ENCODE results near the gene OR2Z1.

The OR2Z1 gene

GRCh38 chr19:8721334-8721733 is at the start of gene OR2Z1:
Gene OR2Z1, plus strand, starts transcription at chr19:8721634. Its CDS starts 9,395 bp downstream, at chr19:8731029.
- no peak within 1 kb of the TSS for H3K4me3 ChIP-seq (ENCODE audit: low read length)
- TF ChIP-seq, protein P1, sequence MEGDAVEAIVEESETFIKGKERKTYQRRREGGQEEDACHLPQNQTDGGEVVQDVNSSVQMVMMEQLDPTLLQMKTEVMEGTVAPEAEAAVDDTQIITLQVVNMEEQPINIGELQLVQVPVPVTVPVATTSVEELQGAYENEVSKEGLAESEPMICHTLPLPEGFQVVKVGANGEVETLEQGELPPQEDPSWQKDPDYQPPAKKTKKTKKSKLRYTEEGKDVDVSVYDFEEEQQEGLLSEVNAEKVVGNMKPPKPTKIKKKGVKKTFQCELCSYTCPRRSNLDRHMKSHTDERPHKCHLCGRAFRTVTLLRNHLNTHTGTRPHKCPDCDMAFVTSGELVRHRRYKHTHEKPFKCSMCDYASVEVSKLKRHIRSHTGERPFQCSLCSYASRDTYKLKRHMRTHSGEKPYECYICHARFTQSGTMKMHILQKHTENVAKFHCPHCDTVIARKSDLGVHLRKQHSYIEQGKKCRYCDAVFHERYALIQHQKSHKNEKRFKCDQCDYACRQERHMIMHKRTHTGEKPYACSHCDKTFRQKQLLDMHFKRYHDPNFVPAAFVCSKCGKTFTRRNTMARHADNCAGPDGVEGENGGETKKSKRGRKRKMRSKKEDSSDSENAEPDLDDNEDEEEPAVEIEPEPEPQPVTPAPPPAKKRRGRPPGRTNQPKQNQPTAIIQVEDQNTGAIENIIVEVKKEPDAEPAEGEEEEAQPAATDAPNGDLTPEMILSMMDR (IDR thresholded peaks at IDR 0.05; ENCODE audit: insufficient read depth, low read depth, low read length, missing control alignments), result no peak
- DNase-seq (ENCODE audit: low read depth), result no peak

GRCh38 chr19:8673276-8673891 is 48.0 kb upstream of the OR2Z1 start:
- no peak overlapping the region for H3K4me3 ChIP-seq (ENCODE audit: low read length)
- TF ChIP-seq, protein P1 (IDR thresholded peaks at IDR 0.05; ENCODE audit: insufficient read depth, low read depth, low read length, missing control alignments), result no peak
- no peak for DNase-seq (ENCODE audit: low read depth)

- H3K4me3 ChIP-seq (ENCODE audit: low read length), result no peak overlapping the region
- TF ChIP-seq, protein P1 (IDR thresholded peaks at IDR 0.05; ENCODE audit: insufficient read depth, low read depth, low read length, missing control alignments), result no peak
- no peak for DNase-seq (ENCODE audit: low read depth)
Measured at GRCh38 chr19:8675066-8675465, 46.4 kb upstream of the OR2Z1 start.

- H3K4me3 ChIP-seq (ENCODE audit: low read length), result no peak overlapping the region
- TF ChIP-seq, protein P1 (IDR thresholded peaks at IDR 0.05; ENCODE audit: insufficient read depth, low read depth, low read length, missing control alignments), result no peak
- DNase-seq (ENCODE audit: low read depth), result no peak
Measured at GRCh38 chr19:8678244-8678807, 43.1 kb upstream of the OR2Z1 start.

DNA sequence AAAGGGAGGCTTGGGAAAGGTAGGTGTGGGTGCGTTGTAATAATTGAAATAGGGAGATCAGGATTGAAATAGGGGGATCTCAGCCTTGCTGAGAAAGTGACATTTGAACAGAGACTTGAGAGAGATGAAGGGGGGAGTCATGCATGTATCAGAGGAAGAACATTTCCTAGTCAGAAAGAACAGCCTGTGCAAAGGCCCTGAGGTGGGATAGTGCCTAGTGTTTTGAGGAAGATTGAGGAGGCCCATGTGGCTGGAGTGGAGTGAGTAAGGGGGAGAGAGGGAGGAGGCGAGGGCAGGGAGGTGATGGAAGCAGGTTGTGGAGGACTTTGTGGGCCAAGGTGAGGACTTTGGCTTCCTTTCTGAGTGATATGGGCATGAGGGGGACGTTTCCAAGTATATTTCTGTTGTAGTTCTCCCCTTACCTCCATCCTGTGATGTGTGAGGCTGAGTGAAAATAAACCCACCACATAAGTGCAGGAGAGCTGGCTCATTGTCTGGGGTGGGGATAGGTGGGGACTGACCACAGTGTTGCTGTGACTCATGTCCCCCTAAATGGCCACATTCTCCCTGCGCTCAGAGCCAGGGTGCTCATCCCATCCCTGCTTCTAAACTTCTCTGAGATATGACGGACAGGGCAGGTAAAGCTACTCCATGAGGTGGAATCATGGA is 40.6 kb upstream of the OR2Z1 start:
- H3K4me3 ChIP-seq (ENCODE audit: low read length), result no peak overlapping the region
- TF ChIP-seq, protein P1 (IDR thresholded peaks at IDR 0.05; ENCODE audit: insufficient read depth, low read depth, low read length, missing control alignments), result no peak
- no peak for DNase-seq (ENCODE audit: low read depth)

DNA sequence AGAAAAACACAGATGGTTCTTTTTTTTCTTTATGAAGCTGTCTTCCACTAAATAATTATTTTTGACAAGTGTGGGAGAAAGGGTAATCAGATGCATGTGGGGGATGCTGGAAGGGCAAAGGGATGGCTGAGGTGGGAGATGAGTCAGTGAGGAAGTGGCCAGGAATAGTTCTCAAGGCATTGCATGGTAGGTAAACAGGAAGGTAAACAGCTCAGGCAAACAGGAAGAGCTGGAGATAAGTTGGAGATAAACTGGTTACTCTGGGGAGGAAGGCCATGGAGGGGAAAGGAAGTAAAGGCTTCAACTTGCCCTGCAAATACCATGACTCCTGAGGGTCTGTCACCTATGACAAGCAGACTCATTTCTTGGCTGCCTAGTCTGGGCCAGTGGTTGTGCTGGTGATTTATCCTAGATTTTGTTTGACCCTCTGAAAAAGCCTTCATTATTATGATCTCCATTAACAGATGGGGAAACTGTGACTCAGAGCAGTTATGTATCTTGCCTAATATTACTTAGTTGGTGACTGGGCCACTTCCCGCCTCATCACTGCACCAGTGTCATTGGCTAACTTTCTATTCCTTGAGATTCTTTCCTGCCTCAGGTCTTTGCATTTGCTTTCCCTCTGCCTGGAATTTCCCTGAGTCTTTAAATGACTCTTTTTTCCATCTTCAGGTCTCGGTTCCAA is 39.9 kb upstream of the OR2Z1 start:
- H3K4me3 ChIP-seq (ENCODE audit: low read length), result no peak overlapping the region
- no peak for DNase-seq (ENCODE audit: low read depth)
- TF ChIP-seq, protein P1 (IDR thresholded peaks at IDR 0.05; ENCODE audit: insufficient read depth, low read depth, low read length, missing control alignments), result no peak
